Measurements from ENCODE around the gene TROAP. TPM values are rescaled to one million over a fixed set of nuclear protein-coding genes. Genes with fewer than 3 reads are reported as not detected.
A peak's percentile ranks its signal among the peaks of the same experiment; 100 is the strongest.

The TROAP gene
- total RNA-seq, 4 donors from 2014 or later, result 4.0 to 14.6 (median 5.9) TPM

DNA sequence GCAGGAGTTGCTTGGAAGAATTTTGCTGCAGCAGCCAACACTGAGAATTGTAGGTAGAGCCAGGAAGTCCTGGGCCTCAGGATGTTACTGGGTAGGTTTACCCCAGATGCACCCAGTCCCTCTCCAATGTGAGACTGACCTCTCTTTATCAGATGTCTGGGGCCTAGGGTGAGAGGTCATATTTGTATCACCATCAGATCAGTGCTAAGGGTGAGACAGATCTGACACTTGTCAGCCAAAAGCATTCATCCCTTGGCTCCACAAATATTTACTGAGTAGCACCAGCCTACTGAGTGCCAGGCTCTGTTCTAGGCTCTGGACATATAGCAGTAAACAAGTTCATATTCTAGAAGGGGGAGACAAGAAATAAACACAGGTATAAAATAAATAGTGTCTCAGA, 4.3 kb downstream of the TROAP start:
- peak; percentile 9 to 26 for DNase-seq (ENCODE audit: low spot score in 2 of 2)
- TF ChIP-seq POLR2A (IDR thresholded peaks at IDR 0.05) (no peak), EP300 (IDR thresholded peaks at IDR 0.05) (no peak), POLR2AphosphoS5 (IDR thresholded peaks at IDR 0.05) (no peak)
- TF ChIP-seq, protein P1, sequence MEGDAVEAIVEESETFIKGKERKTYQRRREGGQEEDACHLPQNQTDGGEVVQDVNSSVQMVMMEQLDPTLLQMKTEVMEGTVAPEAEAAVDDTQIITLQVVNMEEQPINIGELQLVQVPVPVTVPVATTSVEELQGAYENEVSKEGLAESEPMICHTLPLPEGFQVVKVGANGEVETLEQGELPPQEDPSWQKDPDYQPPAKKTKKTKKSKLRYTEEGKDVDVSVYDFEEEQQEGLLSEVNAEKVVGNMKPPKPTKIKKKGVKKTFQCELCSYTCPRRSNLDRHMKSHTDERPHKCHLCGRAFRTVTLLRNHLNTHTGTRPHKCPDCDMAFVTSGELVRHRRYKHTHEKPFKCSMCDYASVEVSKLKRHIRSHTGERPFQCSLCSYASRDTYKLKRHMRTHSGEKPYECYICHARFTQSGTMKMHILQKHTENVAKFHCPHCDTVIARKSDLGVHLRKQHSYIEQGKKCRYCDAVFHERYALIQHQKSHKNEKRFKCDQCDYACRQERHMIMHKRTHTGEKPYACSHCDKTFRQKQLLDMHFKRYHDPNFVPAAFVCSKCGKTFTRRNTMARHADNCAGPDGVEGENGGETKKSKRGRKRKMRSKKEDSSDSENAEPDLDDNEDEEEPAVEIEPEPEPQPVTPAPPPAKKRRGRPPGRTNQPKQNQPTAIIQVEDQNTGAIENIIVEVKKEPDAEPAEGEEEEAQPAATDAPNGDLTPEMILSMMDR (IDR thresholded peaks at IDR 0.05), result no peak
- H3K27me3 ChIP-seq, result no peaks in the 10 kb centered on the region
- H3K4me3 ChIP-seq, result no peak overlapping the region
- no peak overlapping the region for H3K27ac ChIP-seq
- H3K4me1 ChIP-seq, result peaks cover 27% of the 10 kb centered on the region
- no peaks in the 10 kb centered on the region for H3K9me3 ChIP-seq
- no peaks in the 10 kb centered on the region for H3K36me3 ChIP-seq

DNA sequence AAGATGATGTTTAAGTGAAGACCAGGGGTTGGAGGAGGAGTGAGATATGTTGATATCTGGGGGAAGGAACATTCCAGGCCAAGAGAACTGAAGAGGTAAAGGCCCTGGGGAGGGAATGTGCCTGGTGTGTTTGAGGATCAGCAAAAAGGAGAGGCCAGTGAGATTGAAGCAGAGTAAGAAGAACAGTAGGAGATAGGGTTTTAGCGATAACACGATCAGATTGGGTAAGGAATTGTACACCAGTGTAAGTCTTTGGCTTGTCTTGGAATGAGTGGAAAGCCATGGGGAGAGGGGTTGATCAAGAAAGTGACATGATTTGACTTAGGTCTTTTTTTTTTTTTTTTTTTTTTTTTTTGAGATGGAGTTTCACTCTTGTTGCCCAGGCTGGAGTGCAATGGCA, 4.8 kb downstream of the TROAP start:
- peak in 1 of 2 donors; percentile 1 for DNase-seq (ENCODE audit: low spot score in 2 of 2)
- Histone ChIP-seq H3K36me3 (no peaks in the 10 kb centered on the region), H3K4me3 (no peak overlapping the region), H3K27me3 (peaks cover 3% of the 10 kb centered on the region), H3K4me1 (peaks cover 30% of the 10 kb centered on the region), H3K9me3 (no peaks in the 10 kb centered on the region), H3K27ac (no peak overlapping the region)
- WGBS, result 93% methylated on average over 2 of the region's 2 CpGs
- TF ChIP-seq POLR2AphosphoS5 (IDR thresholded peaks at IDR 0.05) (no peak), POLR2A (IDR thresholded peaks at IDR 0.05) (no peak), EP300 (IDR thresholded peaks at IDR 0.05) (no peak)
- TF ChIP-seq, protein P1 (IDR thresholded peaks at IDR 0.05), result no peak

DNA sequence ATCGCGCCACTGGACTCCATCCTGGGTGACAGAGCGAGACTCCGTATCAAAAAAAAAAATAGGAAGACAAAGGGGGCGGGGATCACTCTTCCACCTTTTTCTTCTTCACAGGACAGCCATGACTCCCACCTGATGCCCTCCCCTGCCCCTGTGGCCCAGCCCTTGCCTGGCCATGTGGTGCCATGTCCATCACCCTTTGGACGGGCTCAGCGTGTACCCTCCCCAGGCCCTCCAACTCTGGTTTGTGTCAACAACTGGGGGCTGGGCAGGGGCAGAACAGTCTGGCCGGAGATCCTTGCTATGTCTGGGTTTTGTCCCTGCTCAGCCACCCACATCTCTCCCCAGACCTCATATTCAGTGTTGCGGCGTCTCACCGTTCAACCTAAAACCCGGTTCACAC, 5.8 kb downstream of the TROAP start:
- WGBS, result 97% methylated on average over 12 of the region's 12 CpGs
- TF ChIP-seq EP300 (IDR thresholded peaks at IDR 0.05) (no peak), POLR2A (IDR thresholded peaks at IDR 0.05) (no peak)

DNA sequence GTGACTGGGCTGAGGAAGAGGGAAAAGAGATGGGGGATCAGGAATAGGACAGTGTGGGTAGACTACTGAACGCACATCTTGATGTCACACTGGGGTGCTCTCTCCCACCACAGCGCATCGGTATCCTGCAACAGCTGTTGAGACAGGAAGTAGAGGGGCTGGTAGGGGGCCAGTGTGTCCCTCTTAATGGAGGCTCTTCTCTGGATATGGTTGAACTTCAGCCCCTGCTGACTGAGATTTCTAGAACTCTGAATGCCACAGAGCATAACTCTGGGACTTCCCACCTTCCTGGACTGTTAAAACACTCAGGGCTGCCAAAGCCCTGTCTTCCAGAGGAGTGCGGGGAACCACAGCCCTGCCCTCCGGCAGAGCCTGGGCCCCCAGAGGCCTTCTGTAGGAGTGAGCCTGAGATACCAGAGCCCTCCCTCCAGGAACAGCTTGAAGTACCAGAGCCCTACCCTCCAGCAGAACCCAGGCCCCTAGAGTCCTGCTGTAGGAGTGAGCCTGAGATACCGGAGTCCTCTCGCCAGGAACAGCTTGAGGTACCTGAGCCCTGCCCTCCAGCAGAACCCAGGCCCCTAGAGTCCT, 7.1 kb downstream of the TROAP start:
- DNase-seq (ENCODE audit: low spot score in 2 of 2), result peak; percentile 50 to 55
- TF ChIP-seq, protein P1 (IDR thresholded peaks at IDR 0.05), result no peak
- no peak for TF ChIP-seq POLR2AphosphoS5 (IDR thresholded peaks at IDR 0.05)
- TF ChIP-seq EP300 (IDR thresholded peaks at IDR 0.05), result no peak
- no peak for TF ChIP-seq POLR2A (IDR thresholded peaks at IDR 0.05)

More for the DNA sequence above, 5.8 kb downstream of the TROAP start:
- Histone ChIP-seq H3K27me3 (peaks cover 7% of the 10 kb centered on the region), H3K9me3 (no peaks in the 10 kb centered on the region), H3K4me1 (peaks cover 29% of the 10 kb centered on the region), H3K27ac (no peak overlapping the region), H3K36me3 (no peaks in the 10 kb centered on the region), H3K4me3 (no peak overlapping the region)
- DNase-seq (ENCODE audit: low spot score in 2 of 2), result peak; percentile 47 to 55

DNA sequence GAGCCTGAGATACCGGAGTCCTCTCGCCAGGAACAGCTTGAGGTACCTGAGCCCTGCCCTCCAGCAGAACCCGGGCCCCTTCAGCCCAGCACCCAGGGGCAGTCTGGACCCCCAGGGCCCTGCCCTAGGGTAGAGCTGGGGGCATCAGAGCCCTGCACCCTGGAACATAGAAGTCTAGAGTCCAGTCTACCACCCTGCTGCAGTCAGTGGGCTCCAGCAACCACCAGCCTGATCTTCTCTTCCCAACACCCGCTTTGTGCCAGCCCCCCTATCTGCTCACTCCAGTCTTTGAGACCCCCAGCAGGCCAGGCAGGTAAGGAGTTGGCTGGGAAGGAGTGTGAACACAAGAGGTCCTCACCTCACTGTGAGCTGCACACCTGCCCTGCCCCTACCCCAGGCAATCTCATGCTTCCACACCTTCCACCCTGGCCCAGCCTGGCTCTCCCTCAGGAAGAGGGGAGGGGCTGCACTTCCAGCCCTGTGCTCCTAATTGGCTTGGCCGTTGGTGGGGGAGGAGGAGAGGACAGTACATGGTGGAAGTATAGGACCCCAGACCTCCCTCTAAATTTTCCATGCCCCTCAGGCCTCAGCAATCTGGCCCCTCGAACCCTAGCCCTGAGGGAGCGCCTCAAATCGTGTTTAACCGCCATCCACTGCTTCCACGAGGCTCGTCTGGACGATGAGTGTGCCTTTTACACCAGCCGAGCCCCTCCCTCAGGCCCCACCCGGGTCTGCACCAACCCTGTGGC, 7.8 kb downstream of the TROAP start:
- Histone ChIP-seq H3K27ac (no peak overlapping the region), H3K4me3 (no peak overlapping the region), H3K9me3 (no peaks in the 10 kb centered on the region), H3K27me3 (peaks cover 27% of the 10 kb centered on the region), H3K4me1 (peaks cover 29% of the 10 kb centered on the region), H3K36me3 (no peaks in the 10 kb centered on the region)
- TF ChIP-seq POLR2AphosphoS5 (IDR thresholded peaks at IDR 0.05) (no peak), POLR2A (IDR thresholded peaks at IDR 0.05) (no peak), EP300 (IDR thresholded peaks at IDR 0.05) (no peak)
- TF ChIP-seq, protein P1 (IDR thresholded peaks at IDR 0.05), result no peak
- 53% methylated on average over 13 of the region's 14 CpGs for WGBS
- peak in 1 of 2 donors; percentile 60 for DNase-seq (ENCODE audit: low spot score in 2 of 2)

More for the DNA sequence above, 7.1 kb downstream of the TROAP start:
- peaks cover 29% of the 10 kb centered on the region for H3K4me1 ChIP-seq
- H3K9me3 ChIP-seq, result no peaks in the 10 kb centered on the region
- H3K36me3 ChIP-seq, result no peaks in the 10 kb centered on the region
- H3K27ac ChIP-seq, result no peak overlapping the region
- WGBS, result 94% methylated on average over 7 of the region's 7 CpGs
- H3K27me3 ChIP-seq, result peaks cover 20% of the 10 kb centered on the region
- no peak overlapping the region for H3K4me3 ChIP-seq

Measured in suprapubic skin (tissue), 4 donors.